H1 (cell line): ENCODE measurements around the gene DMC1. TPM values are rescaled to one million over a fixed set of nuclear protein-coding genes. Genes with fewer than 3 reads are reported as not detected.

Experiments used
- BACH1 ChIP-seq: IDR thresholded peaks from 2 replicates; pipeline ENCODE4 v1.6.1; 2012; ENCODE audit warnings: low read length, improper control_type of control experiment
- JUN ChIP-seq: IDR thresholded peaks from 2 replicates; pipeline ENCODE4 v1.6.1; 2011; ENCODE audit warnings: low read depth, mild to moderate bottlenecking, improper control_type of control experiment, low read length
- polyA plus RNA-seq, 7 experiments: library from polyadenylated mRNA; depleted of rRNA in 3 of 7; stranded (reverse) in 5 of 7; unstranded in 2 of 7; fragments of >200 nt in 5 of 7; fragments of 200-250 nt in 2 of 7; gene quantifications; 1 replicate in 5 of 7; 2 replicates in 1 of 7; 4 replicates in 1 of 7; pipeline versions ENCODE4 v1.2.1 to v1.2.3, GENCODE V29; 2011 to 2013; ENCODE audit warnings: missing spikeins in 2 of 7, mixed read lengths in 2 of 7
- total RNA-seq: library from RNA; stranded (reverse); fragmentation: NEBNext Ultra II Directional; extraction: Animal tissue kit (Norgen Biotek cat#: 25700); gene quantifications from 2 replicates; pipeline ENCODE4 v1.2.1, GENCODE V29; 2021

DMC1 gene
- total and polyA plus RNA-seq, 2 of the 8 experiments (the other 6 are each of a cell fraction or from before 2014, with no cell fraction given) = 3.8 to 7.2 TPM

DNA sequence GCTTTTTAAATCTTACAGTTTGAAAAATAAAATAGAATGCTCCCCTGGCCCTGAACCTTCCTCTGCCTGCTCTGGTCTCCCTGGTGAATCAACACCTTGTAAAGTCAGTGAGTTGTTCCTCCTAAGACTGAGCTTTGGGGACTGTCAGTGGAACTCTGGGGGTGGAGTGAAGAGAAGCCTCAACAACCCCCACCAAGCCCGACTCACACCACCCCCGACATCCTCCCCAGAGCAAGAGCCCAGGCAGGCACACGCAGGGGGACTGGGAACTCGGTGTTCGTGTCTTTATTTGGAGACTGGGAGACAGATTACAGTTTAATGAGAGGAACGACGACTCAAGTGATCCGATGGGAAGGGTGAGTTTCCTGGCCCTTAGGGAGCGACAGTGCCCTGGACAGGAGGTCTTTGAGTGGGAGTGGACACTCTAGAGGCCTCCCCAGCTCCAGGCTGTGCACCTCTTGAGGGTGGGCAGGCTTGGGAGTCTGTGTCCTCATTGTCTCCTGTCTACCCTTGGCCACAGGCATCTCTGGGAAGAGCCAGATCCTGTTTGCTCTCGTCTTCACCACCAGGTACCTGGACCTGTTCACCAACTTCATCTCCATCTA is 95.9 kb downstream of the DMC1 start (continued):
- no peak for TF ChIP-seq JUN
- TF ChIP-seq BACH1 = no peak
